OCI-LY1 (cell line): ENCODE data around the gene ST3GAL3.

ENCODE experiments used
- CTCF ChIP-seq: fragments of 200-600 bp; sonication (generic), shearing (Covaris generic); IDR thresholded peaks from 2 replicates; pipeline ENCODE4 v1.5.1; 2017; ENCODE audit warnings: mild to moderate bottlenecking, antibody characterized with exemption, low read length, moderate library complexity, mixed read lengths
- EZH2 ChIP-seq: fragments of 200-600 bp; sonication (generic), shearing (Covaris generic); IDR thresholded peaks from 2 replicates; pipeline ENCODE4 v1.8.0; 2017; ENCODE audit warnings: borderline replicate concordance, mixed run types, mild to moderate bottlenecking, antibody characterized with exemption, low read length, moderate library complexity, mixed read lengths

GRCh38 chr1:43664369-43664768 is 43.0 kb upstream of the ST3GAL3 start:
- TF ChIP-seq CTCF (no peak), EZH2 (no peak)
